ENCODE measurements around the gene CNTRL. TPM values are rescaled to one million over a fixed set of nuclear protein-coding genes. Genes with fewer than 3 reads are reported as not detected.

The CNTRL gene
- total and polyA plus RNA-seq, 2 of the 8 experiments (the other 6 are each of a cell fraction or from before 2014, with no cell fraction given): 5.1 to 13.9 TPM

DNA sequence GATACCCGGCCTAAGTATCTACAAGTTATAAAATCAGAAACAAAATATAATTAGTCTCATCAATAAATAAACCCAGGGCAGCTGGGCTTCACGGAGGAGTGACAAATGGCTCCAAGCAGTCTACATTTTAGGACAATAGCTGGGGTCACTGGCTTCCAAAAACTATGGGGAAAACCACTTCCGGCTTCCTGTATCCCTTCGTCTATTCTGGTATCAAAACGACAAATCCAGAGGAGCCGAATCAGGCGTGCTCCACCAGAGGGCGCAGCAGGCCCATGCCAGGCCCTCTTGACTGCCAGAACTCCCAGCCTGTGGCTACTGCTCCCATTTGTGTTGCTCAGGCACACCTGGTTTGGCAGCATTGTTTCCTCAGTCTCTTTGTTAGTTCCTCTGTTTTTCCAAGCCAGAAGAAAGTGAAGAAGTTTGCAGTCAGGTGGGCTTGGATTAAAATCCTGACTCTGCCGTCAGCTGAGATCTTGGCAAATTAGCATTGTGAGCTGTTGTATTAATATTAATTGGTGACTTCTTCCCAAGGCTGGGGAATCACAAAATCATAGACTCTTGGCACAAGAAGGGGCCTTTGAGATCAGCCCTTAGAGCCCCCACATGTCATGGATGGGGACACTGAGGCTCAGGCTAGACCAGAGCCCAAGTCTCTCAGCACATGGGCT lies 138.5 kb downstream of the CNTRL start (continued):
- TF ChIP-seq CHD1 (IDR thresholded peaks at IDR 0.05; ENCODE audit: low read depth, low read length): no peak
- no peak for TF ChIP-seq TAF7 (optimal IDR thresholded peaks at IDR 0.05; ENCODE audit: borderline replicate concordance, low read depth, low read length)
- TF ChIP-seq RNF2 (IDR thresholded peaks at IDR 0.05; ENCODE audit: borderline replicate concordance, low read depth, low read length, missing control alignments, poor library complexity, severe bottlenecking): no peak
- TF ChIP-seq SIRT6 (IDR thresholded peaks at IDR 0.05; ENCODE audit: low read length): no peak
- TF ChIP-seq RFX5 (IDR thresholded peaks at IDR 0.05; ENCODE audit: borderline replicate concordance, low read depth, low read length): no peak
- TF ChIP-seq HDAC6 (IDR thresholded peaks at IDR 0.05; ENCODE audit: low read depth, low read length): no peak
- no peak for TF ChIP-seq EP300 (IDR thresholded peaks at IDR 0.05; ENCODE audit: borderline replicate concordance in 1 of 2, low read depth in 2 of 2, low read length in 2 of 2)
- TF ChIP-seq, protein P1, sequence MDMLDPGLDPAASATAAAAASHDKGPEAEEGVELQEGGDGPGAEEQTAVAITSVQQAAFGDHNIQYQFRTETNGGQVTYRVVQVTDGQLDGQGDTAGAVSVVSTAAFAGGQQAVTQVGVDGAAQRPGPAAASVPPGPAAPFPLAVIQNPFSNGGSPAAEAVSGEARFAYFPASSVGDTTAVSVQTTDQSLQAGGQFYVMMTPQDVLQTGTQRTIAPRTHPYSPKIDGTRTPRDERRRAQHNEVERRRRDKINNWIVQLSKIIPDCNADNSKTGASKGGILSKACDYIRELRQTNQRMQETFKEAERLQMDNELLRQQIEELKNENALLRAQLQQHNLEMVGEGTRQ (IDR thresholded peaks at IDR 0.05; ENCODE audit: low read length): no peak
- TF ChIP-seq MAFK (IDR thresholded peaks at IDR 0.05; ENCODE audit: low read depth, low read length): 0 out of 2 replicates have a peak, but pooled peaks have one; percentile 7
- TF ChIP-seq KDM1A (IDR thresholded peaks at IDR 0.05; ENCODE audit: borderline replicate concordance, low read length): no peak
- 0 out of 2 replicates have a peak, but pooled peaks have one; percentile 4 for TF ChIP-seq ATF3 (IDR thresholded peaks at IDR 0.05; ENCODE audit: insufficient read depth, low read depth, low read length)
- no peak; a peak in 1 of 4 replicates for TF ChIP-seq SIN3A (conservative IDR thresholded peaks at IDR 0.05 in 1 of 2, IDR thresholded peaks at IDR 0.05 in 1 of 2; ENCODE audit: low read depth in 1 of 2, low read length in 2 of 2)
- TF ChIP-seq ASH2L (IDR thresholded peaks at IDR 0.05; ENCODE audit: low read length): no peak
- TF ChIP-seq SP1 (IDR thresholded peaks at IDR 0.05; ENCODE audit: low read depth, low read length): no peak
- no peak for TF ChIP-seq CBX8 (IDR thresholded peaks at IDR 0.05; ENCODE audit: borderline replicate concordance, low read depth, low read length)
- peak; percentile 44; the same call in 1 of the 2 replicates for TF ChIP-seq TBP (IDR thresholded peaks at IDR 0.05; ENCODE audit: low read depth, low read length)
- no peak for TF ChIP-seq NANOG (IDR thresholded peaks at IDR 0.05; ENCODE audit: insufficient read depth, low read depth, low read length, poor library complexity, severe bottlenecking)
- TF ChIP-seq CEBPB (IDR thresholded peaks at IDR 0.05; ENCODE audit: low read depth, low read length): no peak
- TF ChIP-seq, protein P2, sequence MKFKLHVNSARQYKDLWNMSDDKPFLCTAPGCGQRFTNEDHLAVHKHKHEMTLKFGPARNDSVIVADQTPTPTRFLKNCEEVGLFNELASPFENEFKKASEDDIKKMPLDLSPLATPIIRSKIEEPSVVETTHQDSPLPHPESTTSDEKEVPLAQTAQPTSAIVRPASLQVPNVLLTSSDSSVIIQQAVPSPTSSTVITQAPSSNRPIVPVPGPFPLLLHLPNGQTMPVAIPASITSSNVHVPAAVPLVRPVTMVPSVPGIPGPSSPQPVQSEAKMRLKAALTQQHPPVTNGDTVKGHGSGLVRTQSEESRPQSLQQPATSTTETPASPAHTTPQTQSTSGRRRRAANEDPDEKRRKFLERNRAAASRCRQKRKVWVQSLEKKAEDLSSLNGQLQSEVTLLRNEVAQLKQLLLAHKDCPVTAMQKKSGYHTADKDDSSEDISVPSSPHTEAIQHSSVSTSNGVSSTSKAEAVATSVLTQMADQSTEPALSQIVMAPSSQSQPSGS (IDR thresholded peaks at IDR 0.05; ENCODE audit: low read length): no peak
- TF ChIP-seq CREB1 (IDR thresholded peaks at IDR 0.05): 0 out of 2 replicates have a peak, but pooled peaks have one; percentile 51
